HepG2 (cell line): ENCODE results near the gene IGF2BP3. TPM values are rescaled to one million over a fixed set of nuclear protein-coding genes. Genes with fewer than 3 reads are reported as not detected.

Experiments used
- ATF5 ChIP-seq: sonication (generic); formaldehyde crosslinking; IDR thresholded peaks from 2 replicates; pipeline ENCODE4 v1.4.0; 2020; ENCODE audit warnings: mild to moderate bottlenecking, low read depth, missing genetic modification reagents
- BCLAF1 ChIP-seq: fragments of 450-650 bp; IDR thresholded peaks from 2 replicates; pipeline ENCODE4 v1.6.1; 2017; ENCODE audit warnings: mild to moderate bottlenecking
- JUNB ChIP-seq: sonication (generic); formaldehyde crosslinking; IDR thresholded peaks from 2 replicates; pipeline ENCODE4 v1.8.0; 2022; ENCODE audit warnings: missing genetic modification reagents, mild to moderate bottlenecking, borderline replicate concordance
- KDM2A ChIP-seq: sonication (generic); formaldehyde crosslinking; IDR thresholded peaks from 2 replicates; pipeline ENCODE4 v1.4.0; 2020; ENCODE audit warnings: low read depth, missing genetic modification reagents, borderline replicate concordance
- KLF13 ChIP-seq: sonication (generic); formaldehyde crosslinking; IDR thresholded peaks from 2 replicates; pipeline ENCODE4 v1.4.0; 2020; ENCODE audit warnings: mild to moderate bottlenecking, missing genetic modification reagents
- PAXIP1 ChIP-seq: sonication (generic); formaldehyde crosslinking; conservative IDR thresholded peaks from 2 replicates; pipeline ENCODE4 v1.4.0; 2020; ENCODE audit warnings: mild to moderate bottlenecking, missing genetic modification reagents, moderate library complexity
- PREB ChIP-seq: sonication (generic); formaldehyde crosslinking; IDR thresholded peaks from 2 replicates; pipeline ENCODE4 v1.4.0; 2020; ENCODE audit warnings: missing genetic modification reagents
- ZNF10 ChIP-seq: sonication (generic); formaldehyde crosslinking; IDR thresholded peaks from 2 replicates; pipeline ENCODE4 v1.4.0; 2020; ENCODE audit warnings: mild to moderate bottlenecking, low read depth, missing genetic modification reagents, borderline replicate concordance
- ZNF367 ChIP-seq: sonication (generic); formaldehyde crosslinking; IDR thresholded peaks from 2 replicates; pipeline ENCODE4 v1.4.0; 2020; ENCODE audit warnings: missing genetic modification reagents, borderline replicate concordance
- polyA plus RNA-seq, 8 experiments: library from polyadenylated mRNA; depleted of rRNA in 3 of 8; stranded (reverse) in 7 of 8; unstranded in 1 of 8; fragments of >200 nt; fragmentation: Illumina TruSeq in 4 of 8; extraction: Trizol in 4 of 8; gene quantifications; 2 replicates each; pipeline versions ENCODE4 v1.2.1 to v1.2.3, GENCODE V29; 2011 to 2016; ENCODE audit warnings: low read depth in 4 of 8, missing spikeins in 1 of 8, mixed read lengths in 1 of 8; ENCODE audit not compliant: insufficient read depth in 1 of 8
- total RNA-seq, 5 experiments: library from RNA; depleted of rRNA; stranded (reverse); fragments of >200 nt; fragmentation: Illumina TruSeq; extraction: Trizol; gene quantifications; 2 replicates each; pipeline ENCODE4 v1.2.3, GENCODE V29; 2016; ENCODE audit warnings: low read depth in 1 of 5

IGF2BP3 gene
- total and polyA plus RNA-seq, 2 of the 13 experiments (the other 11 are each of a cell fraction or from before 2014, with no cell fraction given), result 37.7 to 39.5 TPM

- TF ChIP-seq PREB (CRISPR knock-in tag), result no peak
- TF ChIP-seq KLF13 (CRISPR knock-in tag), result no peak
- peak; percentile 95 for TF ChIP-seq PAXIP1 (CRISPR knock-in tag)
- TF ChIP-seq ATF5 (CRISPR knock-in tag), result no peak
- TF ChIP-seq ZNF10, result no peak
- TF ChIP-seq KDM2A (CRISPR knock-in tag), result peak; percentile 45; the same call in 1 of the 2 replicates
- no peak for TF ChIP-seq ZNF367 (CRISPR knock-in tag)
- no peak for TF ChIP-seq JUNB (CRISPR knock-in tag)
- TF ChIP-seq BCLAF1, result no peak
These were observed 176.7 kb downstream of the IGF2BP3 start (continued) for GRCh38 chr7:23293500-23294073.
